Fibroblast of the aortic adventitia (primary cell): Measurements from ENCODE around the gene FARP2. TPM values are rescaled to one million over a fixed set of nuclear protein-coding genes. Genes with fewer than 3 reads are reported as not detected.

Source experiments
- DNase-seq: peaks from one replicate; pipeline ENCODE4 v3.0.0-alpha.2; 2010; ENCODE audit warnings: low read depth
- H3K4me3 ChIP-seq: 2 replicates; pipeline ENCODE4 v1.5.1; 2011; ENCODE audit warnings: low read depth, mild to moderate bottlenecking, control low read depth, low read length, moderate library complexity
- total RNA-seq: library from RNA; depleted of rRNA; stranded (reverse); fragments of >200 nt; gene quantifications from 2 replicates; pipeline ENCODE4 v1.2.3, GENCODE V29; 2012; ENCODE audit warnings: low replicate concordance
- TF ChIP-seq, protein P1 (sequence below): IDR thresholded peaks from 2 replicates; pipeline ENCODE4 v1.5.1; 2011; ENCODE audit warnings: mild to moderate bottlenecking, low read length, control low read depth, inconsistent platforms; ENCODE audit not compliant: insufficient read depth

The FARP2 gene
- total RNA-seq = 27.2 and 41.0 TPM in 2 replicates

DNA sequence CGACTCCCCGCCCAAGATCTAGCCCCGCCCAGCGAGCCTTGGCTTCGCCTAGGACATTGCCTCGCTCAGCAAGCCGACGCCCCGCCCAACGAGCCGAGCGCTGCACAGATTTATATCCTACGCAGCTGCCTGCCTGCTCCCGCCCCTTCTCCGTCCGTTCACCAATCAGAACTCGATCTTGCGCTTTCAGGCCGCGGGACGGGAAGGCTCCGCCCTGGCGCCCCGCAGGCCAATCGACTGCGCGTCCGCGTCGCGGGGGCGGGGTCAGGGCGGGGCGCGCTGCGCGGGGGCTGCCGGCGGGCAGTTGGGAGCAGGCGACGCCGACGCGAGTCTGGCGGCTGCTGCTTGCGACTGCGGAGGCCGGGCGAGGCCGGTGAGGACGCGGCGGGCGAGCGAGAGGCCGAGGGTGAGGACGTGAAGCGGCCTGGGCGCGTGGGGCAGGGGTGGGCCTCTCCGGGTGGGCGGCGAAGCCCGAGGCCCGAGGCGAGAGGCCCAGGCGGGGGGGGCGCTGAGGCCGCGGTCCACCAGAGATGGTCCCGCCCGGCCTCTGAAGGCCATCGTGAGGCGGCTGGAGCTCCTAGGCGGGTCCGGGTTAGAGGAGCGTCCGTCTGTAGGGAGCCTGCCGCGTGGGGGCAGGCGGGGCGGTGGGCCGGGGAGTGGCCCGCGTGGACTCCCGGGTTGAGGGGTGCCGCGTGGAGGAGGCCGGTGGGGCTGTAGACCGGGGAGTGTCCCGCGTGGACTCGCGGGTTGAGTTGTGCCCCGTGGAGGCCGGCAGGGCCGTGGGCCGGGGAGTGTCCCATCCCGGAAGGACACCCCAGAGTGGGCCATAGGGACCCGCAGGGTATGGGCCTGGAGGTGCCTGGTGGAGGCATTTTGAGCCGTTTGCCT lies at the start of gene FARP2:
TSS of gene FARP2 (plus strand) at position 303 of the 888 bp plus-strand sequence. CDS start 16,823 bp downstream, outside the sequence.
- TF ChIP-seq, protein P1, sequence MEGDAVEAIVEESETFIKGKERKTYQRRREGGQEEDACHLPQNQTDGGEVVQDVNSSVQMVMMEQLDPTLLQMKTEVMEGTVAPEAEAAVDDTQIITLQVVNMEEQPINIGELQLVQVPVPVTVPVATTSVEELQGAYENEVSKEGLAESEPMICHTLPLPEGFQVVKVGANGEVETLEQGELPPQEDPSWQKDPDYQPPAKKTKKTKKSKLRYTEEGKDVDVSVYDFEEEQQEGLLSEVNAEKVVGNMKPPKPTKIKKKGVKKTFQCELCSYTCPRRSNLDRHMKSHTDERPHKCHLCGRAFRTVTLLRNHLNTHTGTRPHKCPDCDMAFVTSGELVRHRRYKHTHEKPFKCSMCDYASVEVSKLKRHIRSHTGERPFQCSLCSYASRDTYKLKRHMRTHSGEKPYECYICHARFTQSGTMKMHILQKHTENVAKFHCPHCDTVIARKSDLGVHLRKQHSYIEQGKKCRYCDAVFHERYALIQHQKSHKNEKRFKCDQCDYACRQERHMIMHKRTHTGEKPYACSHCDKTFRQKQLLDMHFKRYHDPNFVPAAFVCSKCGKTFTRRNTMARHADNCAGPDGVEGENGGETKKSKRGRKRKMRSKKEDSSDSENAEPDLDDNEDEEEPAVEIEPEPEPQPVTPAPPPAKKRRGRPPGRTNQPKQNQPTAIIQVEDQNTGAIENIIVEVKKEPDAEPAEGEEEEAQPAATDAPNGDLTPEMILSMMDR = no peak
- peak within 1 kb of the TSS; percentile 74 for H3K4me3 ChIP-seq
- DNase-seq = peak; percentile 99

GRCh38 chr2:241307055-241307454 lies 49.0 kb upstream of the FARP2 start:
- no peak overlapping the region for H3K4me3 ChIP-seq
- DNase-seq = no peak
- TF ChIP-seq, protein P1 = no peak

DNA sequence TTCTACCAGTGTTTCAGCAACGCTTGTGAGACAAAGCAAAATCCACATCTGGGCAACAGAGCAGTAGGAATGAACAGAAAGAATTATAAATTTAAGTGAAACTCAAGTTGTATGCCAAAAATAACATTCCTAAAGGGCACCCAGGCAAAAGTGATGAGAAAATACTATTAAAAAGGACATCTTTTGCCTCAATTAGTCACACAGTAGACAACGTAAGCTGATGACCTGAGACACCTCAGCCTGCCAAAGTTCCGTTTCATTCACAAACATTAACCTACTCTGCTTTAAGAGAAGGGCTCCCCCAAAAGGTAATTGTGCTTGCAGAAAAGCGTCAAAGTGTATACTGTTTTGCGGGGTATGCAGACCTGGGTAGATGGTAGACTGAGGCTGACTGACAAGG lies 47.8 kb upstream of the FARP2 start:
- peak; percentile 23 for DNase-seq
- TF ChIP-seq, protein P1 = no peak
- no peak overlapping the region for H3K4me3 ChIP-seq

- TF ChIP-seq, protein P1 = no peak
- no peak overlapping the region for H3K4me3 ChIP-seq
- no peak for DNase-seq
These were observed 47.1 kb upstream of the FARP2 start for GRCh38 chr2:241308832-241309500.

- no peak overlapping the region for H3K4me3 ChIP-seq
- TF ChIP-seq, protein P1 = no peak
- peak; percentile 42 for DNase-seq
These were observed 46.4 kb upstream of the FARP2 start for GRCh38 chr2:241309684-241310117.

- TF ChIP-seq, protein P1 = no peak
- no peak for DNase-seq
- H3K4me3 ChIP-seq = no peak overlapping the region
These were observed 45.0 kb upstream of the FARP2 start for GRCh38 chr2:241310917-241311566.
